Caco-2 (cell line): ENCODE data around the gene LRRC23. TPM values are rescaled to one million over a fixed set of nuclear protein-coding genes. Genes with fewer than 3 reads are reported as not detected.

ENCODE experiments used
- BruUV-seq: library from RNA; stranded (reverse); fragments of 400-500 nt; replicated peaks from 2 replicates; lab custom pipeline; 2021; lab: Mats Ljungman, UMichigan
- CTCF ChIA-PET: fragments of 300-600 bp; sonication (Branson Sonifier 250); formaldehyde crosslinking; loops from one replicate; lab custom pipeline; 2022; ENCODE audit warnings: antibody characterized with exemption; lab: Charles Lee
- POLR2A ChIA-PET: fragments of 300-600 bp; sonication (Branson Sonifier 250); formaldehyde crosslinking; loops from one replicate; lab custom pipeline; 2022; ENCODE audit warnings: antibody characterized with exemption; lab: Charles Lee
- DNase-seq, 2 experiments: peaks; one replicate each; pipeline versions ENCODE4 v3.0.0 to v3.0.0-alpha.2; 2020 to 2022
- H3K27me3 ChIP-seq: replicated peaks from 2 replicates; pipeline ENCODE4 v1.6.0; 2011; ENCODE audit warnings: low read length; ENCODE audit not compliant: control insufficient read depth, insufficient read depth
- H3K36me3 ChIP-seq: 2 replicates; pipeline ENCODE4 v1.5.1; 2011; ENCODE audit warnings: low read length; ENCODE audit not compliant: control insufficient read depth, insufficient read depth
- H3K4me1 ChIP-seq: fragments of 250-450 bp; sonication (Bioruptor Pico); 2 replicates; pipeline ENCODE4 v1.5.1; 2020; ENCODE audit warnings: mild to moderate bottlenecking
- H3K4me3 ChIP-seq: 2 replicates; pipeline ENCODE4 v1.5.1; 2011; ENCODE audit warnings: low read depth, mild to moderate bottlenecking, control low read depth, low read length
- H3K9me3 ChIP-seq: fragments of 250-450 bp; sonication (Bioruptor Pico); 2 replicates; pipeline ENCODE4 v1.5.1; 2020; ENCODE audit warnings: mild to moderate bottlenecking, moderate library complexity
- H3K27ac Mint-ChIP-seq: one replicate; pipeline ENCODE4 v1.8.0; 2022; ENCODE audit warnings: mixed read lengths; ENCODE audit not compliant: unreplicated experiment
- H3K27me3 Mint-ChIP-seq: one replicate; pipeline ENCODE4 v1.8.0; 2022; ENCODE audit warnings: mixed read lengths; ENCODE audit not compliant: insufficient read depth, unreplicated experiment
- H3K36me3 Mint-ChIP-seq: one replicate; pipeline ENCODE4 v1.8.0; 2022; ENCODE audit warnings: mild to moderate bottlenecking, mixed read lengths; ENCODE audit not compliant: insufficient read depth, unreplicated experiment
- H3K4me1 Mint-ChIP-seq: one replicate; pipeline ENCODE4 v1.8.0; 2022; ENCODE audit warnings: low read depth, mixed read lengths; ENCODE audit not compliant: unreplicated experiment
- H3K4me3 Mint-ChIP-seq: one replicate; pipeline ENCODE4 v1.8.0; 2022; ENCODE audit warnings: mild to moderate bottlenecking, moderate library complexity, mixed read lengths; ENCODE audit not compliant: unreplicated experiment
- H3K9me3 Mint-ChIP-seq: one replicate; pipeline ENCODE4 v1.8.0; 2022; ENCODE audit warnings: mixed read lengths; ENCODE audit not compliant: unreplicated experiment
- intact Hi-C: fragments of 100-400 bp; cut with micrococcal nuclease; formaldehyde crosslinking; loops from one replicate; pipeline ENCODE4 v1.10.0; 2022; ENCODE audit not compliant: unreplicated experiment
- total RNA-seq: library from RNA; stranded (reverse); gene quantifications from 2 replicates; pipeline ENCODE4 v1.2.3, GENCODE V29; 2022
- TF ChIP-seq, protein P1 (sequence below), 2 experiments: fragments of 200-600 bp in 1 of 2; IDR thresholded peaks; 1 replicate in 1 of 2; 2 replicates in 1 of 2; pipeline versions ENCODE4 v1.5.1 to v1.8.0; 2011 to 2022; ENCODE audit warnings: antibody characterized with exemption in 1 of 2, control low read depth in 1 of 2, inconsistent platforms in 1 of 2, low read depth in 1 of 2, low read length in 1 of 2, mild to moderate bottlenecking in 1 of 2, moderate library complexity in 1 of 2; ENCODE audit not compliant: insufficient read depth in 1 of 2, severe bottlenecking in 1 of 2, unreplicated experiment in 1 of 2

LRRC23 gene
- total RNA-seq, 1 experiment from 2014 or later = 8.6 TPM

DNA sequence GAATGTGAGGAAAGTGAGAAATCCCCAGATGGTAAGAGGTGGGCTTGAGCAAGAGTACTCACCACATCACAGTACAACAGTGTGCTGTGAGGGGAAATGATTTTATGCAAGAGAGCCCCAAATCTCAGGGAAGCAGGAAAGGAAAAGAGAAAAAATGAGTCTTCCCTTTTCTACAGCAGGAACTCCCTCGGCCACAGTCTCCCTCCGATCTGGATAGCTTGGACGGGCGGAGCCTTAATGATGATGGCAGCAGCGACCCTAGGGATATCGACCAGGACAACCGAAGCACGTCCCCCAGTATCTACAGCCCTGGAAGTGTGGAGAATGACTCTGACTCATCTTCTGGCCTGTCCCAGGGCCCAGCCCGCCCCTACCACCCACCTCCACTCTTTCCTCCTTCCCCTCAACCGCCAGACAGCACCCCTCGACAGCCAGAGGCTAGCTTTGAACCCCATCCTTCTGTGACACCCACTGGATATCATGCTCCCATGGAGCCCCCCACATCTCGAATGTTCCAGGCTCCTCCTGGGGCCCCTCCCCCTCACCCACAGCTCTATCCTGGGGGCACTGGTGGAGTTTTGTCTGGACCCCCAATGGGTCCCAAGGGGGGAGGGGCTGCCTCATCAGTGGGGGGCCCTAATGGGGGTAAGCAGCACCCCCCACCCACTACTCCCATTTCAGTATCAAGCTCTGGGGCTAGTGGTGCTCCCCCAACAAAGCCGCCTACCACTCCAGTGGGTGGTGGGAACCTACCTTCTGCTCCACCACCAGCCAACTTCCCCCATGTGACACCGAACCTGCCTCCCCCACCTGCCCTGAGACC is 31.0 kb downstream of the LRRC23 start:
- Histone ChIP-seq H3K27me3 (no peaks in the 10 kb centered on the region), H3K36me3 (peaks cover 14% of the 10 kb centered on the region), H3K4me1 (peaks cover 13% of the 10 kb centered on the region), H3K9me3 (no peaks in the 10 kb centered on the region), H3K4me3 (no peak overlapping the region)
- ChIA-PET POLR2A (no interaction called here), CTCF (no interaction called here)
- no peak for DNase-seq
- peak overlapping the region; percentile 73 for H3K4me3 Mint-ChIP-seq
- H3K36me3 Mint-ChIP-seq = peaks cover 84% of the 10 kb centered on the region
- H3K27me3 Mint-ChIP-seq = no peaks in the 10 kb centered on the region
- H3K9me3 Mint-ChIP-seq = no peaks in the 10 kb centered on the region
- intact Hi-C loops = no loop called here
- TF ChIP-seq, protein P1, sequence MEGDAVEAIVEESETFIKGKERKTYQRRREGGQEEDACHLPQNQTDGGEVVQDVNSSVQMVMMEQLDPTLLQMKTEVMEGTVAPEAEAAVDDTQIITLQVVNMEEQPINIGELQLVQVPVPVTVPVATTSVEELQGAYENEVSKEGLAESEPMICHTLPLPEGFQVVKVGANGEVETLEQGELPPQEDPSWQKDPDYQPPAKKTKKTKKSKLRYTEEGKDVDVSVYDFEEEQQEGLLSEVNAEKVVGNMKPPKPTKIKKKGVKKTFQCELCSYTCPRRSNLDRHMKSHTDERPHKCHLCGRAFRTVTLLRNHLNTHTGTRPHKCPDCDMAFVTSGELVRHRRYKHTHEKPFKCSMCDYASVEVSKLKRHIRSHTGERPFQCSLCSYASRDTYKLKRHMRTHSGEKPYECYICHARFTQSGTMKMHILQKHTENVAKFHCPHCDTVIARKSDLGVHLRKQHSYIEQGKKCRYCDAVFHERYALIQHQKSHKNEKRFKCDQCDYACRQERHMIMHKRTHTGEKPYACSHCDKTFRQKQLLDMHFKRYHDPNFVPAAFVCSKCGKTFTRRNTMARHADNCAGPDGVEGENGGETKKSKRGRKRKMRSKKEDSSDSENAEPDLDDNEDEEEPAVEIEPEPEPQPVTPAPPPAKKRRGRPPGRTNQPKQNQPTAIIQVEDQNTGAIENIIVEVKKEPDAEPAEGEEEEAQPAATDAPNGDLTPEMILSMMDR (IDR thresholded peaks at IDR 0.05; ENCODE audit: insufficient read depth in 1 of 2, low read depth in 1 of 2, low read length in 1 of 2, severe bottlenecking in 1 of 2, unreplicated experiment in 1 of 2) = no peak
- no TSS peak for BruUV-seq
- peak overlapping the region; percentile 92 for H3K27ac Mint-ChIP-seq
- H3K4me1 Mint-ChIP-seq = peaks cover 30% of the 10 kb centered on the region

DNA sequence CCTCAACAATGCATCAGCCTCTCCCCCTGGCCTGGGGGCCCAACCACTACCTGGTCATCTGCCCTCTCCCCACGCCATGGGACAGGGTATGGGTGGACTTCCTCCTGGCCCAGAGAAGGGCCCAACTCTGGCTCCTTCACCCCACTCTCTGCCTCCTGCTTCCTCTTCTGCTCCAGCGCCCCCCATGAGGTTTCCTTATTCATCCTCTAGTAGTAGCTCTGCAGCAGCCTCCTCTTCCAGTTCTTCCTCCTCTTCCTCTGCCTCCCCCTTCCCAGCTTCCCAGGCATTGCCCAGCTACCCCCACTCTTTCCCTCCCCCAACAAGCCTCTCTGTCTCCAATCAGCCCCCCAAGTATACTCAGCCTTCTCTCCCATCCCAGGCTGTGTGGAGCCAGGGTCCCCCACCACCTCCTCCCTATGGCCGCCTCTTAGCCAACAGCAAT is 31.6 kb downstream of the LRRC23 start:
- H3K27me3 Mint-ChIP-seq = no peaks in the 10 kb centered on the region
- intact Hi-C loops = no loop called here
- H3K27ac Mint-ChIP-seq = peak overlapping the region; percentile 92
- H3K9me3 ChIP-seq = no peaks in the 10 kb centered on the region
- TF ChIP-seq, protein P1 (IDR thresholded peaks at IDR 0.05; ENCODE audit: insufficient read depth in 1 of 2, low read depth in 1 of 2, low read length in 1 of 2, severe bottlenecking in 1 of 2, unreplicated experiment in 1 of 2) = no peak
- no peak for DNase-seq
- H3K4me3 Mint-ChIP-seq = peak overlapping the region; percentile 73
- peaks cover 25% of the 10 kb centered on the region for H3K4me1 Mint-ChIP-seq
- no TSS peak for BruUV-seq
- POLR2A ChIA-PET = no interaction called here
- peaks cover 14% of the 10 kb centered on the region for H3K36me3 ChIP-seq
- no peaks in the 10 kb centered on the region for H3K27me3 ChIP-seq
- H3K4me3 ChIP-seq = no peak overlapping the region
- peaks cover 84% of the 10 kb centered on the region for H3K36me3 Mint-ChIP-seq
- no peaks in the 10 kb centered on the region for H3K9me3 Mint-ChIP-seq
- CTCF ChIA-PET = no interaction called here
- H3K4me1 ChIP-seq = peaks cover 10% of the 10 kb centered on the region

DNA sequence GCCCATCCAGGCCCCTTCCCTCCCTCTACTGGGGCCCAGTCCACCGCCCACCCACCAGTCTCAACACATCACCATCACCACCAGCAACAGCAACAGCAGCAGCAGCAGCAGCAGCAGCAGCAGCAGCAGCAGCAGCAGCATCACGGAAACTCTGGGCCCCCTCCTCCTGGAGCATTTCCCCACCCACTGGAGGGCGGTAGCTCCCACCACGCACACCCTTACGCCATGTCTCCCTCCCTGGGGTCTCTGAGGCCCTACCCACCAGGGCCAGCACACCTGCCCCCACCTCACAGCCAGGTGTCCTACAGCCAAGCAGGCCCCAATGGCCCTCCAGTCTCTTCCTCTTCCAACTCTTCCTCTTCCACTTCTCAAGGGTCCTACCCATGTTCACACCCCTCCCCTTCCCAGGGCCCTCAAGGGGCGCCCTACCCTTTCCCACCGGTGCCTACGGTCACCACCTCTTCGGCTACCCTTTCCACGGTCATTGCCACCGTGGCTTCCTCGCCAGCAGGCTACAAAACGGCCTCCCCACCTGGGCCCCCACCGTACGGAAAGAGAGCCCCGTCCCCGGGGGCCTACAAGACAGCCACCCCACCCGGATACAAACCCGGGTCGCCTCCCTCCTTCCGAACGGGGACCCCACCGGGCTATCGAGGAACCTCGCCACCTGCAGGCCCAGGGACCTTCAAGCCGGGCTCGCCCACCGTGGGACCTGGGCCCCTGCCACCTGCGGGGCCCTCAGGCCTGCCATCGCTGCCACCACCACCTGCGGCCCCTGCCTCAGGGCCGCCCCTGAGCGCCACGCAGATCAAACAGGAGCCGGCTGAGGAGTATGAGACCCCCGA is 32.2 kb downstream of the LRRC23 start:
- H3K9me3 ChIP-seq = no peaks in the 10 kb centered on the region
- POLR2A ChIA-PET = interaction anchor here (1.1 to 1.3 kb wide), 10 partner anchors 8 to 466 kb away, joined by 3 to 20 read pairs (median 9); partner anchors contain the start of genes ATN1, CDCA3, SPSB2 and USP5
- Mint-ChIP-seq H3K36me3 (peaks cover 88% of the 10 kb centered on the region), H3K27ac (peak overlapping the region; percentile 92), H3K27me3 (no peaks in the 10 kb centered on the region), H3K4me3 (peak overlapping the region; percentile 73), H3K4me1 (peaks cover 25% of the 10 kb centered on the region), H3K9me3 (no peaks in the 10 kb centered on the region)
- intact Hi-C loops = loop anchor here (1.0 kb wide), 1 partner anchor 64 kb away; the partner anchor contains the start of gene SPSB2
- H3K4me1 ChIP-seq = peaks cover 10% of the 10 kb centered on the region
- H3K27me3 ChIP-seq = no peaks in the 10 kb centered on the region
- BruUV-seq = no TSS peak
- peaks cover 14% of the 10 kb centered on the region for H3K36me3 ChIP-seq
- peak overlapping the region; percentile 55 for H3K4me3 ChIP-seq
- CTCF ChIA-PET = interaction anchor here (0.9 to 3.0 kb wide), 11 partner anchors 10 to 170 kb away, joined by 3 to 56 read pairs (median 10); partner anchors contain the start of genes ATN1, CDCA3, SPSB2 and USP5
- TF ChIP-seq, protein P1 (IDR thresholded peaks at IDR 0.05; ENCODE audit: insufficient read depth in 1 of 2, low read depth in 1 of 2, low read length in 1 of 2, severe bottlenecking in 1 of 2, unreplicated experiment in 1 of 2) = no peak
- no peak for DNase-seq
